Activated CD4-positive, alpha-beta T cell treated with anti-CD3 and anti-CD28 coated beads, Interleukin-2, amount 50 U/mL, for 1 hour (primary cell): ENCODE measurements around the gene MSANTD1.

Source experiments
- DNase-seq: peaks from one replicate; pipeline ENCODE4 v3.0.0-alpha.2; 2020

The MSANTD1 gene

DNA sequence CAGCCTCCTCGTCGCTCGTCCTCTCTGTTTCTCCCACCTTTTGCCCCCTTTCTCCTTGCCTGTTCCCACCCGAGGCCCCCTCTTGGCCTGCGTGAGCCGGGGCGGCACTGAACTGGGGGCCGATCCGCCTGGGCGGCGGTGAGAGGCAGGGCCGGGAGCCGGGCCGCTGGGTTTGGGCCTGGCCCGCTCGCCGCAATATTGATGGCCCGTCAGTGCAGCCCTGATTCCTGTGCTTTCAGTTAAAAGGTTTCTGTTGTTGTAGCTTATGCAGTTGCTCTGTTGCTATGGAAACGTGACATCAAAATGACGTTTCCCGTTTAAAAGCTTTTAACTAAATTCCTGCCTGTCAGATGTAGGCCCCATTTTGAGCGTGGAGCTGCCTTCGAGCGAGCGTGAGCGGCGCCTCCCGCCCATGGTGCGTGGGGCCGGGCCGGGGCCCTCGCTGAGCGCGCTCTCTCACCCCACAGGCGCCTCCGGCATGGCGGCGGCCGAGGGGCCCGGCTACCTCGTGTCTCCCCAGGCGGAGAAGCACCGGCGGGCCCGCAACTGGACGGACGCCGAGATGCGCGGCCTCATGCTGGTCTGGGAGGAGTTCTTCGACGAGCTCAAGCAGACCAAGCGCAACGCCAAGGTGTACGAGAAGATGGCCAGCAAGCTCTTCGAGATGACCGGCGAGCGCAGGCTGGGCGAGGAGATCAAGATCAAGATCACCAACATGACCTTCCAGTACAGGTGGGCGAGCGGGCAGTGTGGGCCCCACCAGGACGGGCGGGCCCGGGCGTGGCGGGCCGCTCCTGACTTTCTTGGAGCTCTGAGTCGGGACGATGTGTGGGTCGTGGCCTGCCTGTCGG lies at the start of gene MSANTD1:
TSS of gene MSANTD1 (plus strand) at position 349 of the 851 bp plus-strand sequence. CDS start at position 413, 64 bp downstream.
- no peak for DNase-seq

DNA sequence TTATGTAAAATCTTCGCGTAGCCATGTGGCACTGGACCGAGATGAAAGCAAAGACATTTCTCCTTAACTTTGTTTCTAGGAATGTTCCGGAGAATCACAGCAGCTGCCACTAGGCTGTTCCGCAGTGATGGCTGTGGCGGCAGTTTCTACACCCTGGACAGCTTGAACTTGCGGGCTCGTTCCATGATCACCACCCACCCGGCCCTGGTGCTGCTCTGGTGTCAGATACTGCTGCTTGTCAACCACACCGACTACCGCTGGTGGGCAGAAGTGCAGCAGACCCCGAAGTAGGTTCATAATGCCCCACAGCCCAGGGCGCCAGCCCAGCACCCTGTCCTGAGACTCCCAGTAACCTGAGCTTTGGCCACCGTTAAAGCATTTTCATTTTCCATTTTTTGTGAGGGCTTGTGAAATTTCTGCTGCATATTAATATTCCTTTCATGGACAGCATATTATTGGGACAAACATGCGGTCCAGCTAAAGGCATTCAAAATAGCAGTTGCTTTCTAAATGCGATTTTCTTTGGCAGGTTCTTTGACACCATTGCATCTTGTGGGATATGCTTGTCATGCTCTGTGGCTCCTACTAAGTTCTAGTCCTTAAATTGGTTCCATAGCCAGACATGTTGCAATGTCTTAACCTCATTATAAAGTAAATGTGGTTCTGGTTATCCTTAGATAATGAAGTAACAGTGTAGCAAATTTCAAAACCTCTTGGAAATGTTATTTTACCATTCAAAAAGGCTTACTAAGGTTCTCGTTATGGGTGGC lies 49.1 kb upstream of the MSANTD1 start:
- no peak for DNase-seq

DNA sequence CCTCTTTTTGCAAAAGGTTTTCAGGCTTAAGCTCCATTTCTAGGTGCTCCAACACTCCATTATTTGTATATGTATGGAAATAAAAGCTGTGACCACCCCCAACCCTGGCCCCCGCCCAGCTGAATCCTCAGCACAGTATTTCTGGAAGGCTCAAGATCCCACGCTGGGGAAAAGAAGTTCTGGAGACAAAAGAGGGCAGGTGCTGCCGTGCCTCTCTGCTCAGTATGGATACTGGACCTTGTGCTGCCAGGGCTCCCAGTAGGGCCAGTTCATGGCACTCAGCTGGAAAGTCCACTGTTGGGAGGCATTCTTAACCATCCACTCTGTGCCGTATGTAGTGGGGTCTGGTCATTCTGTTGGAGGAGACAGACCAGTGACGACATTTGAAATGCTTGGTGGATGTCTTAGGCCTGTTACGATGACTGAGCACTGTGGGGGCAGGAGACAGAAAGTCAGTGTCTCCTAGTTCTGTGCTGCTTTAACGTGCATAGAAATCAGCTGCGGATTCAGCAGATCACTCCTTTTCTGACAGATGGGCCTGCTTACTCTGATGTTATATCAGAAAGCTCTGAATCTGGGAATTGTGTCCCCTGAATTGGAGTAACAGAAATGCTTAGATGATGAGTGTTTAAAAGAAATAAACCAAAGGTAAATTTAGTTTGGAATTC lies 48.4 kb upstream of the MSANTD1 start:
- no peak for DNase-seq

DNA sequence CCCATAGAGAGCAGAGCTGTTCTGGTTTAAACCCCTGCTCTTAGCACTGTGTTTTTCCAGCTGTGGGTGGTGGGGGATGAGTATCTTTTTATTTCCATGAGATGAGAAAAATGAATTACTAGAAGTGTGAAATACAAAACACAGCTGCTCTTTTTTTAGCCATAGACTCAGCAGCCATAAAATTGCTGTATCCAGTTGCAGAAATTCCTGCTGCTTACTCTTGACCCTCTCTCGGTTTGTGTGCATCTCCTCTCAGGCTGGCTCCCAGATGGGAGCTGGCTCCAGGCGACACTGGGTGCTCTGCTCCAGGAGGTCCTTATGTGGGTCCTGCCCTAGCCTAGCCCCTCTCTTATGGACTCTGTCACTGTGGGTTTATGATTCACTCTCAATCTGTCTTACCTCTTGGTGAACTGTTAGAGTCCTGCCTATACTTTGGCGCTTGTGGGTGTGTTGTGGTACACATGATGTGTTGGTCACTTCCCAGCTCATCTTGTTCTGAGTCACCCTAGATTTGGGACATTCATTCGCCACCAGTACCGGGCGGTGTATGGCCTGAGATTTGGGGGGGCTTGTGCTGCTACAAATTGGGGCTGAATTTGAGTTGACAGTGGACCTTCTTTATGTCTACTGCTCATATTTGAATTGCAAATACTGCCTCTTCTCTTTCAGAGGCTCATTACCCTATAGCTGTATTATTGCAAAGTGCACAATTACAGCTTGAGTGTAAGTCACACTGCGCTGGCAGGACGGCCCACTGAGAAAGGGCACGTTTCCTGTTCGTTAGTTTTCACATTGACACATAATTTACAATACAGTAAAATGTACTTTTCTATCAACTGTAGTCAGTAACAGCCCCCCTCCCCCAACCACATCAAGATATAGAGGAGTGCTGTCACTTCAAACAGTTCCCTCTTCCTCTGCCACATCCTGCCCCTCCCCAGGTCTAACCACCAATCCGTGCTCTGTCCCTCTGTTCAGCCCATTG lies 46.9 kb upstream of the MSANTD1 start:
- peak; percentile 59 for DNase-seq

- DNase-seq: no peak
Measured at GRCh38 chr4:3202836-3203820, 45.8 kb upstream of the MSANTD1 start.

- DNase-seq: no peak
Measured at GRCh38 chr4:3203971-3204431, 45.0 kb upstream of the MSANTD1 start.

DNA sequence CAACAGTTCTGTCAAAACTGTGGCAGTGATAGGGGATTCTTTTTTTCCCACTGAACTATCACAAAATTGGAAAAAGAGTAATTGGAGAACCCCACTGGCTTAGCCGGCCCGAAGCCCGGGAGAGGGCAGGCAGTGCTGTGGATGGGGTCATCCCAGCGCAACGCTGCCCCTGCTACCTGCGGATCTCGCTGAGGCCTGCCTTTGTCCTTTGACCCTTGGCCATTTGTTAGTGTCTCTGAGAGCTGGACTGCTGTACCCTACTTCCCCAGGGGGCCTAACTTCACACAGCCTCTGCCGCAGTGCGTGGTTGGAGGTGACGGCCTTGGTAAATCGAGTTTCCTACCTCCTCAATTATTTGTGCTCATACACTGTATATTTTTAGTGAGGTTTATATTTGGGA lies 43.0 kb upstream of the MSANTD1 start:
- no peak for DNase-seq

- no peak for DNase-seq
Measured at GRCh38 chr4:3206439-3207100, 42.4 kb upstream of the MSANTD1 start.

DNA sequence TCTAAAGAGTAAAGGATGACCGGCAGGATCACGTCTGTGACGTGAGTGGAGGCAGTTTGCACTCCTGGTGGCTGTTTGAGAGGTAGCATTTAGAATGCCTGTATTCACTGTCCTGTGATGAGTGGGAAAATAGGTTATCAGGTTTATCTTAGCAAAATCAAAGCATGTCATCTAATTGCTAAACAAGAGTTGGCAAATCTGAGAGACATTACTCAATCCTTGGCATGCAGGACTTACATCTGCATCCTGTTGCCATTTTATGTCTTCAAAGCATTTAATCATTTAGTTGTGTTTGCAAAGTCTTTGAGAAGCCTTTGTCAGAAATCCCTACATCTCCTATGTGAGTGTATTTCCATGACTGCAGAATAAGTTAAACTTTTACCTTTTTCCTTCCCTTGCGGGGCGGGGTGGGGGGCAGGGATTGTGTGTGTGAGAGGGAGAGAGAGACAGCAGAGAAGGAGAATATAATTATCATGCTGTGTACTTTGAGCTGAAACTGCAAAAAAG lies 41.4 kb upstream of the MSANTD1 start:
- no peak for DNase-seq

DNA sequence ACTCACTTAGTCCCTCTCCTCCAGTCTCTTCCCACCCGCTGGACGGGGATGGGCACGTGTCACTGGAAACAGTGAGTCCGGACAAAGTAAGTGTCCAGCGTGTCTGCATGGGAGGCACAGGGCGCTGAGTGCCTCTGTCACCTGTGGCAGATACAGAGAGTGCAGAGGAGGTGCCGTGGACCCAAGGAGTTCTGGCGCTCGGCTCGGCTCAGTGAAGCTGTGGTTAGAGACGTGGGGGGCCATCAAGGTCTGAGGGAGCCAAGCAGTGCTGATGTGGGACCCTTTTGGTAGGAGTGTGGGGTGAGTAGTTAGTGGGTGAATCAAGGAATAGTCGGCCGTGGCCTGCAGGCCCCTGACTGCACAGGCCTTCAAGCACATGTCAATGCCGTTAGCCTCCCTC lies 40.1 kb upstream of the MSANTD1 start:
- no peak for DNase-seq

- no peak for DNase-seq
Measured at GRCh38 chr4:3209551-3210325, 39.2 kb upstream of the MSANTD1 start.

DNA sequence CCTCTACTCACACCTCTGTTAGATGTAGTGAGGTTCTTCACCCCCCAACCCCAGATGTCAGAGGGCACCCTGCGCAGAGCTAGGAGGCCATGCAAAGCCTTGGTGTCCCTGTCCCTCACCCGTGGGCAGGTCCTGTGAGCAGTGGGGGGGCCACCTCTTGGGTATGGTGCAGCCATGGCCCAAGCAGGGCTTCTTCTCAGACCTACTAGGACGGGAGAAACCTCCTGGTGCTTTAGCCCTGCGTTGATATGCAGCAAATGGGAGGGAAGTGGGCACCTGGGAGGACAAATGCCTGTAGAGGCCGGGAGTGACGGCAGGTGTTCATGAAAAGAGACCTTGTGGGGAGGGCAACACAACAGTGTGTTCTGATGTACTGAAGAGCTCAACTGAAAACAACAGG lies 38.5 kb upstream of the MSANTD1 start:
- no peak for DNase-seq

- DNase-seq: no peak
Measured at GRCh38 chr4:3211866-3212265, 37.1 kb upstream of the MSANTD1 start.

DNA sequence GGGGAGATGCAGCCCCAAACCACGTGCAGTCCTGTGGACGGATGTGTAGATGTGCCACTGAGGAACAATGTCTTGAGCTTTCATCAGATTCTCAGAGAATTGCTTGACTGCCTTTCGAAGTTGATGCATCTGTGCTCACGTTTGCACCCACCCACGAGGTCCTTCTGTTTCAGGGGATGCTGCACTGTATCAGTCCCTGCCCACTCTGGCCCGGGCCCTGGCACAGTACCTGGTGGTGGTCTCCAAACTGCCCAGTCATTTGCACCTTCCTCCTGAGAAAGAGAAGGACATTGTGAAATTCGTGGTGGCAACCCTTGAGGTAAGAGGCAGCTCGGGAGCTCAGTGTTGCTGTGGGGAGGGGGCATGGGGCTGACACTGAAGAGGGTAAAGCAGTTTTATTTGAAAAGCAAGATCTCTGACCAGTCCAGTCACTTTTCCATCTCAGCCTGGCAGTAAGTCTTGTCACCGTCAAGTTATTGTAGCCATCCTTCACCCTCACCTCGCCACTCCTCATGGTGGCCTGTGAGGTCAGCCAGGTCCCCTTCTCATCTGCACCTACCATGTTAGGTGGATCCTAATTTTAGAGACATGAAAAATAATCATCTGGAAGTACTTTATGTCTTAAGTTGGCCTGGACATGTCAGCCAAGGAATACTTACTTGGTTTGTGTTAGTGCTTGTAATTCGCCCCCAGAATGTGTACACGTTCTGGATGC lies 36.4 kb upstream of the MSANTD1 start:
- no peak for DNase-seq

DNA sequence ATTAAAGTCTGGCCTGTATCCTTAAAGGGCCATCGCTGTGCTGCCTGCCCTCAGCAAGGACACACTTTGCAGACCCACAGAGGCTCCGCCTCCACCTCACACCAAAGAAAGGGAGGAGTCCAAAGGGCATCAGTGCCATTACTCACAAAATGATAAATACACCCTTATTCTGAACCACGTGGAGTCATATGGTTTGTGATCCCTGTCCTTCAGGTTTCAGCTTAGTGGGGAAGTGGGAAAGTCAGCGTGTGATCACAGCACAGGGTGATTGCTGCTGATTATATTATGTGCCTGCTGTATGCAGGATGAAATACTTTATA lies 35.9 kb upstream of the MSANTD1 start:
- DNase-seq: no peak

DNA sequence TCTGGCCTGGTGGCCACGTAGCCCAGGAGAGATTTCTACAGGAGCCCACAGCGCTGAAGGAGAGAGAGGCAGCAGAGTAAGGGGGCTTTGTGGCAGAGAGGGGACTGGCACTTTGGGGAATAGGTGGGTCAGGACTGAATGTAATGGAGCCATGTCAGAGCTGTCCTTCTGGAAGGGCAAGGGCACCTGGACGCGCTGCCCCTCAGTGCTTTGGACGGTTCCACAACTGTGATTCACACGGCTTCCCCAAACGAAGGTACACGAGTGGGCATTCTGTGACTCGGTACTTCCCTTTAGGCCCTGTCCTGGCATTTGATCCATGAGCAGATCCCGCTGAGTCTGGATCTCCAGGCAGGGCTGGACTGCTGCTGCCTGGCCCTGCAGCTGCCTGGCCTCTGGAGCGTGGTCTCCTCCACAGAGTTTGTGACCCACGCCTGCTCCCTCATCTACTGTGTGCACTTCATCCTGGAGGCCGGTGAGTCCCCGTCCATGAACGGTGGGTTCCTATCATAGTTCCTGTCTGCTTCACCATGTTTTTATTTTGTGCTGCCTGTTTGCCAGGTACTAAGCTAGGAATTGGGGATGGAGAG lies 35.2 kb upstream of the MSANTD1 start:
- no peak for DNase-seq

- no peak for DNase-seq
Measured at GRCh38 chr4:3215256-3215655, 33.7 kb upstream of the MSANTD1 start.

GRCh38 chr4:3215733-3216132 lies 33.2 kb upstream of the MSANTD1 start:
- DNase-seq: no peak
